GM23248 (cell line): ENCODE measurements around the gene TPGS1. TPM values are rescaled to one million over a fixed set of nuclear protein-coding genes. Genes with fewer than 3 reads are reported as not detected.

Source experiments
- DNase-seq: peaks from one replicate; pipeline ENCODE4 v3.0.0-alpha.2; 2015
- H2AFZ ChIP-seq: fragments of 200-600 bp; sonication (generic); 2 replicates; pipeline ENCODE4 v1.6.1; 2016; ENCODE audit warnings: antibody characterized with exemption
- H3F3A ChIP-seq: fragments of 200-600 bp; sonication (generic); 2 replicates; pipeline ENCODE4 v1.6.1; 2016; ENCODE audit warnings: mild to moderate bottlenecking, antibody characterized with exemption, mixed run types; ENCODE audit not compliant: insufficient read depth
- H3K27ac ChIP-seq: fragments of 200-600 bp; sonication (generic); 2 replicates; pipeline ENCODE4 v1.5.1; 2016; ENCODE audit warnings: mild to moderate bottlenecking
- H3K27me3 ChIP-seq: fragments of 200-600 bp; sonication (generic); replicated peaks from 2 replicates; pipeline ENCODE4 v1.6.1; 2016; ENCODE audit warnings: mild to moderate bottlenecking; ENCODE audit not compliant: insufficient read depth
- H3K36me3 ChIP-seq: fragments of 200-600 bp; sonication (generic); 2 replicates; pipeline ENCODE4 v1.6.1; 2016; ENCODE audit warnings: low read depth, mild to moderate bottlenecking
- H3K4me1 ChIP-seq: fragments of 200-600 bp; sonication (generic); 2 replicates; pipeline ENCODE4 v1.6.1; 2016; ENCODE audit warnings: mild to moderate bottlenecking; ENCODE audit not compliant: insufficient read depth
- H3K4me2 ChIP-seq: fragments of 200-600 bp; sonication (generic); one replicate; pipeline ENCODE4 v1.6.1; 2016; ENCODE audit warnings: mild to moderate bottlenecking; ENCODE audit not compliant: unreplicated experiment
- H3K4me3 ChIP-seq: fragments of 200-600 bp; sonication (generic); 2 replicates; pipeline ENCODE4 v1.5.1; 2016; ENCODE audit warnings: mild to moderate bottlenecking
- H3K79me2 ChIP-seq: fragments of 200-600 bp; sonication (generic); 2 replicates; pipeline ENCODE4 v1.6.1; 2016; ENCODE audit warnings: mild to moderate bottlenecking; ENCODE audit not compliant: insufficient read depth
- H3K9ac ChIP-seq: fragments of 200-600 bp; sonication (generic); 2 replicates; pipeline ENCODE4 v1.6.1; 2016; ENCODE audit warnings: mild to moderate bottlenecking
- H3K9me2 ChIP-seq: fragments of 200-600 bp; sonication (generic); 2 replicates; pipeline ENCODE4 v1.6.1; 2016; ENCODE audit warnings: mixed run types, mild to moderate bottlenecking, moderate library complexity; ENCODE audit not compliant: insufficient read depth
- H3K9me3 ChIP-seq: fragments of 200-600 bp; sonication (generic); one replicate; pipeline ENCODE4 v1.6.1; 2017; ENCODE audit warnings: low read depth
- H4K20me1 ChIP-seq: fragments of 200-600 bp; sonication (generic); 2 replicates; pipeline ENCODE4 v1.6.0; 2016; ENCODE audit not compliant: insufficient read depth
- EZH2 ChIP-seq: fragments of 200-600 bp; sonication (generic); IDR thresholded peaks from 2 replicates; pipeline ENCODE4 v1.6.1; 2018; ENCODE audit warnings: antibody characterized with exemption, mild to moderate bottlenecking; ENCODE audit not compliant: insufficient read depth, poor library complexity, severe bottlenecking
- EZH2phosphoT487 ChIP-seq: fragments of 200-600 bp; sonication (generic); IDR thresholded peaks from 2 replicates; pipeline ENCODE4 v1.6.1; 2018; ENCODE audit warnings: antibody characterized with exemption, moderate library complexity, mild to moderate bottlenecking, low read depth; ENCODE audit not compliant: insufficient read depth
- WGBS, 2 experiments: methylation state at CpG; one replicate each; pipeline ENCODE4 v1.1.6; 2015 to 2017; ENCODE audit warnings: low lambda C conversion rate in 2 of 2, low coverage in 1 of 2; ENCODE audit errors: missing lambda C conversion rate in 2 of 2; 5-methylcytosine and 5-hydroxymethylcytosine counted together
- in situ Hi-C: fragments of 300-500 bp; cut with MboI; formaldehyde crosslinking; loops from 2 replicates; pipeline ENCODE4 v1.15.0; 2020
- polyA plus RNA-seq: library from polyadenylated mRNA; unstranded; fragments of >200 nt; fragmentation: Nextera tagmentation; extraction: Ambion mirVana; gene quantifications from 2 replicates; pipeline ENCODE4 v1.2.1, GENCODE V29; 2016
- total RNA-seq: library from RNA; depleted of rRNA; stranded (reverse); fragments of >200 nt; shearing (Covaris generic); gene quantifications from 2 replicates; pipeline ENCODE4 v1.2.3, GENCODE V29; 2014

TPGS1 gene
- total and polyA plus RNA-seq, 2 experiments from 2014 or later: 22.0 to 60.5 TPM

DNA sequence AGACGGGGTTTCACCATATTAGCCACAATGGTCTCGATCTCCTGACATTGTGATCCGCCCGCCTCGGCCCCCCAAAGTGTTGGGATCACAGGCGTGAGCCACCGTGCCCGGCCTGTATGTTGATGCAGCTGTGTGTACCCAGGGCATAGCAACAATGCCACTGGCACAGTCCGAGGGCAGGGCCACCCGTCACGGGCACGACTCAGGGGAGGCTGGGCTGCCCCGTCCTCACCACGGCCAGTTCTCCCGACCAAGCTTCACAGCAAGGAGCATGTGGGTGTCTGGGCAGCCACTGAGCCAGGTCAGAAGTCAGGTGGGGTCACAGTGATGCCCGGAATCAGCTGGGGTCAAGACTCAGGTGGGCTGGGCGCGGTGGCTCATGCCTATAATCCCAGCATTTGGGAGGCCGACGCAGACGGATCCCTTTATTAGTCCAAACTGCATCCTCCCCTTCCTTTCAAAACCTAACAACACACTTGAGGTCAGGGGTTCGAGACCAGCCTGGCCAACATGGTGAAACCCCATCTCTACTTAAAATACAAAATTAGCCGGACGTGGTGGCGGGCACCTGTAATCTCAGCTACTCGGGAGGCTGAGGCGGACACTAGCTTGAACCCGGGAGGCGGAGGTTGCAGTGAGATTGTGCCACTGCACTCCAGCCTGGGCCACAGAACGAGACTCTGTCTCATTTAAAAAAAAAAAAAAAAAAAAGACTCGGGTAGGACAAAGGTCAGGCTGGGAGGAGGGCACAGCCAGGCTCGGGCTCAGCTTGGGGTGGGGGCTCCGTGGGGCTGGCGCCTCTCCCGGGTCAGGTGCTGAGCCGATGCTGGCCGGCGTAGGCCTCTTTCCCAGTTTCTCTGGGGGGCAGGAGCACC lies 23.1 kb downstream of the TPGS1 start:
- Histone ChIP-seq H3K9me3 (no peaks in the 10 kb centered on the region), H3K4me3 (peak overlapping the region; percentile 79), H3K27me3 (no peaks in the 10 kb centered on the region), H3K27ac (no peak overlapping the region), H3K4me1 (peaks cover 7% of the 10 kb centered on the region), H3F3A (no peaks in the 10 kb centered on the region), H4K20me1 (no peaks in the 10 kb centered on the region), H3K79me2 (peaks cover 33% of the 10 kb centered on the region), H3K4me2 (peak overlapping the region; percentile 75), H3K9ac (peak overlapping the region; percentile 82), H3K9me2 (no peaks in the 10 kb centered on the region), H3K36me3 (no peaks in the 10 kb centered on the region), H2AFZ (peak overlapping the region; percentile 86)
- WGBS, 2 experiments: 66 to 69% methylated on average over 34 to 38 of the region's 38 CpGs
- in situ Hi-C loops: no loop called here
- no peak for DNase-seq
- no peak for TF ChIP-seq EZH2
- TF ChIP-seq EZH2phosphoT487: no peak

GRCh38 chr19:531009-531752 lies 23.9 kb downstream of the TPGS1 start:
- in situ Hi-C loops: no loop called here
- Histone ChIP-seq H3K27ac (peak overlapping the region; percentile 50), H3K4me2 (peak overlapping the region; percentile 75), H3K9me2 (no peaks in the 10 kb centered on the region), H3K4me3 (peak overlapping the region; percentile 79), H3K4me1 (peaks cover 7% of the 10 kb centered on the region), H3K79me2 (peaks cover 42% of the 10 kb centered on the region), H3F3A (no peaks in the 10 kb centered on the region), H3K27me3 (no peaks in the 10 kb centered on the region), H3K9ac (peak overlapping the region; percentile 82), H2AFZ (peak overlapping the region; percentile 86), H4K20me1 (no peaks in the 10 kb centered on the region), H3K9me3 (no peaks in the 10 kb centered on the region), H3K36me3 (no peaks in the 10 kb centered on the region; the same call in 1 of the 2 replicates)
- no peak for TF ChIP-seq EZH2phosphoT487
- TF ChIP-seq EZH2: no peak
- 0 to 3% methylated on average over 45 to 46 of the region's 103 CpGs for WGBS, 2 experiments
- peak; percentile 95 for DNase-seq

DNA sequence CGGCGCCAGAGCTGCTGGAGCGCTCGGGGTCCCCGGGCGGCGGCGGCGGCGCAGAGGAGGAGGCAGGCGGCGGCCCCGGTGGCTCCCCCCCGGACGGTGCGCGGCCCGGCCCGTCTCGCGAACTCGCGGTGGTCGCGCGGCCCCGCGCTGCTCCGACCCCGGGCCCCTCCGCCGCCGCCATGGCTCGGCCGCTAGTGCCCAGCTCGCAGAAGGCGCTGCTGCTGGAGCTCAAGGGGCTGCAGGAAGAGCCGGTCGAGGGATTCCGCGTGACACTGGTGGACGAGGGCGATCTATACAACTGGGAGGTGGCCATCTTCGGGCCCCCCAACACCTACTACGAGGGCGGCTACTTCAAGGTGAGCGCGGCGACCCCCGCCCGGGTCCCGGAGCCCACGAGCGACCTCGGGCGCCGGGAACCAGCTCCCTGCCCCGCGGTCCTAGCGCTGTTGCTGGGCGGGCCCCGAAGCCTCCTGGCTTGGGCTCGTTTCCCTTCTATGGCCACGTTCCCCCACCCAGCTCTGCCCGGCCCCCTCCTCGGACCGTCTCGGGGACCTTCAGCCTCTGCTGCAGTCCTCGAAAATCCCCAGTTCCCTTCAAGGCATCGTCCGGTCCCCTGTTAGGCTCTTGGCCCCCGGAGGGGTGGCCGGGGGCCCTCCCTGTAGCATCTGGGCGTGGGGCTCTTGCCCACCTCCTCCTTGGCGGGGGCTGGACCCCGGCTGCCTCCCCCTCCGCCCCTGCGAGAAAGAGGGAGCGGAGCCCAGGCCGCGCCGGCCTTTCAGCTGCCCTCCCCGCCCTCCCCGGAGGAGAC lies 24.7 kb downstream of the TPGS1 start, which contains the start of gene CDC34:
CDC34 (plus strand) TSS at position 8 of the 808 bp plus-strand sequence; CDS start at position 180, 172 bp downstream.
- DNase-seq: peak; percentile 46
- 1% methylated on average over 32 to 63 of the region's 84 CpGs for WGBS, 2 experiments
- H3K9ac ChIP-seq: peak within 1 kb of the TSS; percentile 90
- TF ChIP-seq EZH2: no peak
- no peak for TF ChIP-seq EZH2phosphoT487
- in situ Hi-C loops: no loop called here
- no peaks in the 10 kb centered on the region for H3K9me3 ChIP-seq
- H3K36me3 ChIP-seq: no peaks in the 10 kb centered on the region; the same call in 1 of the 2 replicates
- H3K4me2 ChIP-seq: peak within 1 kb of the TSS; percentile 97
- no peaks in the 10 kb centered on the region for H4K20me1 ChIP-seq
- H3F3A ChIP-seq: no peaks in the 10 kb centered on the region
- peak within 1 kb of the TSS; percentile 86 for H2AFZ ChIP-seq
- peak within 1 kb of the TSS; percentile 79 for H3K27ac ChIP-seq
- peaks cover 7% of the 10 kb centered on the region for H3K4me1 ChIP-seq
- H3K79me2 ChIP-seq: peaks cover 46% of the 10 kb centered on the region
- no peaks in the 10 kb centered on the region for H3K27me3 ChIP-seq
- H3K4me3 ChIP-seq: peak within 1 kb of the TSS; percentile 79
- no peaks in the 10 kb centered on the region for H3K9me2 ChIP-seq
